Measurements from ENCODE around the gene FKBP2. TPM values are rescaled to one million over a fixed set of nuclear protein-coding genes. Genes with fewer than 3 reads are reported as not detected.

FKBP2 gene
- total RNA-seq, 1 experiment from 2014 or later = 70.2 TPM

GRCh38 chr11:64229090-64229743, 11.7 kb upstream of the FKBP2 start:
- peaks cover 24% of the 10 kb centered on the region for H3K36me3 Mint-ChIP-seq (ENCODE audit: insufficient read depth, unreplicated experiment)
- no peaks in the 10 kb centered on the region for H3K9me3 Mint-ChIP-seq (ENCODE audit: unreplicated experiment)
- no peaks in the 10 kb centered on the region for H3K4me1 Mint-ChIP-seq (ENCODE audit: low read depth, unreplicated experiment)
- H3K4me3 Mint-ChIP-seq (ENCODE audit: unreplicated experiment) = peak overlapping the region; percentile 83
- H3K27ac Mint-ChIP-seq (ENCODE audit: unreplicated experiment) = no peak overlapping the region
- no peaks in the 10 kb centered on the region for H3K27me3 Mint-ChIP-seq (ENCODE audit: insufficient read depth, unreplicated experiment)
- no peaks in the 10 kb centered on the region for H3K9me3 ChIP-seq
- H3K36me3 ChIP-seq (ENCODE audit: control insufficient read depth, insufficient read depth, low read length) = peaks cover 2% of the 10 kb centered on the region; the same call in 1 of the 2 replicates
- ChIA-PET POLR2A (interaction anchor here (1.0 kb wide), 1 partner anchor 16 kb away, joined by 4 read pairs; no protein-coding TSS in a partner anchor), CTCF (interaction anchor here (0.5 kb wide), 1 partner anchor 16 kb away, joined by 7 read pairs; no protein-coding TSS in a partner anchor)
- H3K4me3 ChIP-seq (ENCODE audit: low read depth, low read length) = peak overlapping the region; percentile 81
- no peaks in the 10 kb centered on the region for H3K27me3 ChIP-seq (replicated peaks; ENCODE audit: control insufficient read depth, insufficient read depth, low read length)
- BruUV-seq (replicated peaks) = no TSS peak
- intact Hi-C loops (cut with micrococcal nuclease; ENCODE audit: unreplicated experiment) = no loop called here
- DNase-seq = no peak
- TF ChIP-seq CTCF (IDR thresholded peaks at IDR 0.05; ENCODE audit: insufficient read depth in 1 of 2, low read depth in 1 of 2, low read length in 1 of 2, severe bottlenecking in 1 of 2, unreplicated experiment in 1 of 2) = no peak
- peaks cover 36% of the 10 kb centered on the region for H3K4me1 ChIP-seq

GRCh38 chr11:64229744-64230170, 11.1 kb upstream of the FKBP2 start:
- H3K36me3 ChIP-seq (ENCODE audit: control insufficient read depth, insufficient read depth, low read length) = peaks cover 2% of the 10 kb centered on the region; the same call in 1 of the 2 replicates
- Mint-ChIP-seq H3K9me3 (ENCODE audit: unreplicated experiment) (no peaks in the 10 kb centered on the region), H3K27ac (ENCODE audit: unreplicated experiment) (peak overlapping the region; percentile 67), H3K27me3 (ENCODE audit: insufficient read depth, unreplicated experiment) (no peaks in the 10 kb centered on the region), H3K4me1 (ENCODE audit: low read depth, unreplicated experiment) (no peaks in the 10 kb centered on the region), H3K36me3 (ENCODE audit: insufficient read depth, unreplicated experiment) (peaks cover 24% of the 10 kb centered on the region), H3K4me3 (ENCODE audit: unreplicated experiment) (peak overlapping the region; percentile 83)
- H3K4me3 ChIP-seq (ENCODE audit: low read depth, low read length) = peak overlapping the region; percentile 81
- peaks cover 36% of the 10 kb centered on the region for H3K4me1 ChIP-seq
- DNase-seq = no peak
- H3K9me3 ChIP-seq = no peaks in the 10 kb centered on the region
- intact Hi-C loops (cut with micrococcal nuclease; ENCODE audit: unreplicated experiment) = no loop called here
- ChIA-PET CTCF (no interaction called here), POLR2A (interaction anchor here (1.0 kb wide), 1 partner anchor 16 kb away, joined by 4 read pairs; no protein-coding TSS in a partner anchor)
- BruUV-seq (replicated peaks) = TSS peak; percentile 21
- no peak for TF ChIP-seq CTCF (IDR thresholded peaks at IDR 0.05; ENCODE audit: insufficient read depth in 1 of 2, low read depth in 1 of 2, low read length in 1 of 2, severe bottlenecking in 1 of 2, unreplicated experiment in 1 of 2)
- H3K27me3 ChIP-seq (replicated peaks; ENCODE audit: control insufficient read depth, insufficient read depth, low read length) = no peaks in the 10 kb centered on the region

GRCh38 chr11:64230171-64230984, 10.5 kb upstream of the FKBP2 start, which contains the start of gene DNAJC4:
TSS of gene DNAJC4 (plus strand) at chr11:64230548. CDS start at chr11:64230855, 307 bp downstream.
- Mint-ChIP-seq H3K4me1 (ENCODE audit: low read depth, unreplicated experiment) (no peaks in the 10 kb centered on the region), H3K36me3 (ENCODE audit: insufficient read depth, unreplicated experiment) (peaks cover 28% of the 10 kb centered on the region), H3K27me3 (ENCODE audit: insufficient read depth, unreplicated experiment) (no peaks in the 10 kb centered on the region), H3K9me3 (ENCODE audit: unreplicated experiment) (no peaks in the 10 kb centered on the region), H3K4me3 (ENCODE audit: unreplicated experiment) (peak within 1 kb of the TSS; percentile 83), H3K27ac (ENCODE audit: unreplicated experiment) (peak within 1 kb of the TSS; percentile 67)
- Histone ChIP-seq H3K9me3 (no peaks in the 10 kb centered on the region), H3K27me3 (replicated peaks; ENCODE audit: control insufficient read depth, insufficient read depth, low read length) (no peaks in the 10 kb centered on the region), H3K4me1 (peaks cover 33% of the 10 kb centered on the region), H3K4me3 (ENCODE audit: low read depth, low read length) (peak within 1 kb of the TSS; percentile 81), H3K36me3 (ENCODE audit: control insufficient read depth, insufficient read depth, low read length) (peaks cover 2% of the 10 kb centered on the region; the same call in 1 of the 2 replicates)
- no peak for TF ChIP-seq CTCF (IDR thresholded peaks at IDR 0.05; ENCODE audit: insufficient read depth in 1 of 2, low read depth in 1 of 2, low read length in 1 of 2, severe bottlenecking in 1 of 2, unreplicated experiment in 1 of 2)
- POLR2A ChIA-PET = interaction anchor here (1.0 to 1.3 kb wide), 2 partner anchors 11 to 15 kb away, joined by 4 to 5 read pairs; no protein-coding TSS in a partner anchor
- DNase-seq = peak; percentile 94 to 96
- CTCF ChIA-PET = no interaction called here
- BruUV-seq (replicated peaks) = no TSS peak
- intact Hi-C loops (cut with micrococcal nuclease; ENCODE audit: unreplicated experiment) = no loop called here
